ENCODE data around the gene LZTR1.

The LZTR1 gene

DNA sequence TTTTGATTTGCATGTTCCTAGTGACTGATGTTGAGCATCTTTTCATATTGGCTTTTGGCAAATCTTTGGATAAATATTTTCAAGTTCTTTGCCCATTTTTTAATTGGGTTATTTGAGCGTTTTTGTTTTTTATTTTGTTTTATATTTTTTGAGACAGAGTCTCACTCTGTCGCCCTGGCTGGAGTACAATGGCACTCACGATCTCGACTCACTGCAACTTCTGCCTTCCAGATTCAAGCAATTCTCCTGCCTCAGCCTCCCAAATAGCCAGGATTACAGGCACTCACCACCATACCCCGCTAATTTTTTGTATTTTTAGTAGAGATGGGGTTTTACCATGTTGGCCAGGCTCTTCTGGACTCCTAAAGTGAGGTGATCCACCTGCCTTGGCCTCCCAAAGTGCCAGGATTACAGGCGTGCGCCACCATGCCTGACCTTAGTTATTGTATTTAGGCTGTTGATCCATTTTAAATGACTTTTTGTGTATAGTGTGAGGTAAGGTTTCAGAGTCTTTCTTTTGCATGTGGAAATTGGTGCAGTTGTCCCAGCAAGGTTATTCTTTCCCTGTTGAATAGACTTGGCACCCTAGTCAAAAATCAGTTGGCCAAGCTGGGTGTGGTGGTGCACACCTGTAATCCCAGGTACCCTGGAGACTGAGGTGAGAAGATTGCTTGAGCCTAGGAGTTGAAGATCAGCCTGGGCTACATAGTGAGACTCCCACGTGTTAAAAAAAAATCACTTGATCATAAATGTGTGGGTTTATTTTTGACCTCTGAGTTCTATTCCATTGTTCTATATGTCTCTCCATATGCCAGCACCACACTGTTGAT lies 38.8 kb upstream of the LZTR1 start:
- Histone ChIP-seq H3K4me3 (ENCODE audit: low read depth, low read length) (no peak overlapping the region), H3K4me1 (peaks cover under 1% of the 10 kb centered on the region), H3K27ac (no peak overlapping the region), H3K36me3 (ENCODE audit: control insufficient read depth, insufficient read depth, low read length) (no peaks in the 10 kb centered on the region), H2AFZ (no peak overlapping the region), H3K9me3 (ENCODE audit: control insufficient read depth, low read length) (no peaks in the 10 kb centered on the region), H3K4me2 (ENCODE audit: low read length) (no peak overlapping the region), H3K9ac (no peak overlapping the region), H3K79me2 (peaks cover 52% of the 10 kb centered on the region), H3K27me3 (ENCODE audit: control insufficient read depth, insufficient read depth, low read length) (no peaks in the 10 kb centered on the region)
- TF ChIP-seq, protein P1, sequence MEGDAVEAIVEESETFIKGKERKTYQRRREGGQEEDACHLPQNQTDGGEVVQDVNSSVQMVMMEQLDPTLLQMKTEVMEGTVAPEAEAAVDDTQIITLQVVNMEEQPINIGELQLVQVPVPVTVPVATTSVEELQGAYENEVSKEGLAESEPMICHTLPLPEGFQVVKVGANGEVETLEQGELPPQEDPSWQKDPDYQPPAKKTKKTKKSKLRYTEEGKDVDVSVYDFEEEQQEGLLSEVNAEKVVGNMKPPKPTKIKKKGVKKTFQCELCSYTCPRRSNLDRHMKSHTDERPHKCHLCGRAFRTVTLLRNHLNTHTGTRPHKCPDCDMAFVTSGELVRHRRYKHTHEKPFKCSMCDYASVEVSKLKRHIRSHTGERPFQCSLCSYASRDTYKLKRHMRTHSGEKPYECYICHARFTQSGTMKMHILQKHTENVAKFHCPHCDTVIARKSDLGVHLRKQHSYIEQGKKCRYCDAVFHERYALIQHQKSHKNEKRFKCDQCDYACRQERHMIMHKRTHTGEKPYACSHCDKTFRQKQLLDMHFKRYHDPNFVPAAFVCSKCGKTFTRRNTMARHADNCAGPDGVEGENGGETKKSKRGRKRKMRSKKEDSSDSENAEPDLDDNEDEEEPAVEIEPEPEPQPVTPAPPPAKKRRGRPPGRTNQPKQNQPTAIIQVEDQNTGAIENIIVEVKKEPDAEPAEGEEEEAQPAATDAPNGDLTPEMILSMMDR (IDR thresholded peaks at IDR 0.05), result no peak

DNA sequence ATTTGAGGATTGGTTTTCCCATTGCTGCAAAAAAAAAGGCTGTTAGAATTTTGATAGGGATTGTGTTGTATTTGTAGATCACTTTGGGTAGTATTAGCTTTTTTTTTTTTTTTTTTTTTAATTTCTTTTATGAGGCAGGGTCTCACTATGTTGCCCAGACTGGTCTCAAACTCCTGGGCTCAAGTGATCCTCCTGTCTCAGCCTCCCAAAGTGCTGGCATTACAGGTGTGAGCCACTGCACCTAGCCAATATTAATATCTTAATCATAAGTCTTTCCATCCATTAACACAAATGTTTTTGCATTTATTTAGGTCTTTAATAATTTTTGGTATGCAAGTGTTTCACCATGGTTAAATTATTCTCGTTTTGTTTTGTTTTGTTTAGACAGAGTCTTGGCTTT lies 38.1 kb upstream of the LZTR1 start:
- Histone ChIP-seq H3K9ac (no peak overlapping the region), H3K4me3 (ENCODE audit: low read depth, low read length) (no peak overlapping the region), H3K9me3 (ENCODE audit: control insufficient read depth, low read length) (no peaks in the 10 kb centered on the region), H3K4me1 (no peaks in the 10 kb centered on the region), H2AFZ (no peak overlapping the region), H3K79me2 (peaks cover 52% of the 10 kb centered on the region), H3K27ac (no peak overlapping the region), H3K36me3 (ENCODE audit: control insufficient read depth, insufficient read depth, low read length) (no peaks in the 10 kb centered on the region), H3K27me3 (ENCODE audit: control insufficient read depth, insufficient read depth, low read length) (no peaks in the 10 kb centered on the region), H3K4me2 (ENCODE audit: low read length) (no peak overlapping the region)
- TF ChIP-seq, protein P1 (IDR thresholded peaks at IDR 0.05), result no peak

DNA sequence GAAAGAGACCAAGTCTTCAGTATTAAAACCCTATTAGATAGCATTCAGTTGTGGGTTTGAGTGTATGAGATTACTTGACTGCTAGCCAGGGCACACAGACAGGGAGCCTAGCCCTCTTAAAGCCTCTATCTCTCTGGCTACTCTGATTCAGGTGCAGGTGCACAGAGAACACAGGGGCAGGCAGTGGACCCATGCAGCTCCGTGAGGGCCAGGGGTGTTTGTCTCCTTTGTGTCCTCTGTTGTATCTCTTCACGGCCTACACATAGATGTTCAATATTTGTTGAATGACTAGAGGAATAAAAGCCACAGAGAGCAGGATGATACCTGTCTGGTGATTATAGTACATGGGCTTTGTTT lies 36.5 kb upstream of the LZTR1 start:
- Histone ChIP-seq H3K79me2 (peaks cover 49% of the 10 kb centered on the region), H3K36me3 (ENCODE audit: control insufficient read depth, insufficient read depth, low read length) (no peaks in the 10 kb centered on the region), H3K9me3 (ENCODE audit: control insufficient read depth, low read length) (no peaks in the 10 kb centered on the region), H3K4me1 (no peaks in the 10 kb centered on the region), H3K4me3 (ENCODE audit: low read depth, low read length) (no peak overlapping the region), H3K4me2 (ENCODE audit: low read length) (no peak overlapping the region), H2AFZ (no peak overlapping the region), H3K27ac (no peak overlapping the region), H3K27me3 (ENCODE audit: control insufficient read depth, insufficient read depth, low read length) (no peaks in the 10 kb centered on the region), H3K9ac (no peak overlapping the region)
- TF ChIP-seq, protein P1 (IDR thresholded peaks at IDR 0.05), result no peak

DNA sequence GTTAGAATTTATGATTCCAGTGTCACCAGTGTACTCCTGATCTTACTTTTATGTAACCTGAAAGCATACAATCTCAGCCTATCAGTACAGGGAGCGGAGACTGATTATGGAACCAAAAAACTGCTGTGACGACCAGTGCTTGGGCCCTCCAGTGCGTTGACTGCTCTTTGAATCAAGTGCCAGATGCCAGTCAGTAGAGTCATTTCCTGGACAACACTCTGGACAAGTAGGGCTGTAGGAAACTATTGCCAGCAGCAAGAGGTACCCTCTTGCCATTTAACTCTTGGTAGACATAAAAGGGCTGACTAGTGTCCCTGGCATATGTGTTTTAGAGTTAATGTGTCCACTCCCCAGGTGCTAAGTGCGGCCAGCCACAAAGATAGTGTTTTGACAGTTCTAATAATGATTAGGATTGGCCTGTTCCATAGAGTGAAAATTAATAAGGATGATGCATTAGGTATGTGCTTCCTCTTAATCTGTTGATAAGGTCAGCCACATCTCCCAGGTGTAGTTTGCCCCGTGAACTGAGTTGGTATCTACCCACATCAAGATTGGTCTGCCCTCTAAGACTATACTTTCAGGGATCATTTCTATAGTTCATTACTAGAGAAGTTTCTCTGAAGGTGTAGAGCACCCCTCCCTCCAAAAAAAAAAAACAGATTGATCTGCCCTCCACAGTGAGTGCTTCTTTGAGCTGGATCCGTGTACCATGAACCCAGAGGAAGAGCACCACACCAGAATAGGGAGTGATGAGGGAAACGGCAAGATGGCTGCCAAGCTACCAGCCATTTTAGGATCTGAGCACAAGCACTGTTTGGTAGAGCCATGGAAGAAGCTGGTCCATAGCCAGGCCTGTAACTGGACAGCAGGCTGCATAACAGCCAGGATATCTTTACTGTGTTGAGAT lies 35.8 kb upstream of the LZTR1 start:
- no peak overlapping the region for H3K4me3 ChIP-seq (ENCODE audit: low read depth, low read length)

More for the DNA sequence above, 35.8 kb upstream of the LZTR1 start:
- TF ChIP-seq, protein P1 (IDR thresholded peaks at IDR 0.05), result no peak
- Histone ChIP-seq H3K4me2 (ENCODE audit: low read length) (no peak overlapping the region), H3K27me3 (ENCODE audit: control insufficient read depth, insufficient read depth, low read length) (no peaks in the 10 kb centered on the region), H3K9ac (no peak overlapping the region), H3K9me3 (ENCODE audit: control insufficient read depth, low read length) (no peaks in the 10 kb centered on the region), H3K36me3 (ENCODE audit: control insufficient read depth, insufficient read depth, low read length) (no peaks in the 10 kb centered on the region), H3K79me2 (peaks cover 46% of the 10 kb centered on the region), H3K4me1 (no peaks in the 10 kb centered on the region), H3K27ac (no peak overlapping the region), H2AFZ (no peak overlapping the region)
